GM20431 (cell line): Measurements from ENCODE around the gene DNAH6.
"Not testable (repeated sequence)": the region's sequence is repeated elsewhere in the genome, so short reads cannot be mapped to it uniquely, and the experiment has no call there.

Experiments
- in situ Hi-C: fragments of 300-500 bp; cut with MseI, MboI; formaldehyde crosslinking; loops from one replicate; pipeline ENCODE4 v1.15.0; 2020; ENCODE audit warnings: low sequenced_read_pairs; ENCODE audit not compliant: unreplicated experiment

The DNAH6 gene

DNA sequence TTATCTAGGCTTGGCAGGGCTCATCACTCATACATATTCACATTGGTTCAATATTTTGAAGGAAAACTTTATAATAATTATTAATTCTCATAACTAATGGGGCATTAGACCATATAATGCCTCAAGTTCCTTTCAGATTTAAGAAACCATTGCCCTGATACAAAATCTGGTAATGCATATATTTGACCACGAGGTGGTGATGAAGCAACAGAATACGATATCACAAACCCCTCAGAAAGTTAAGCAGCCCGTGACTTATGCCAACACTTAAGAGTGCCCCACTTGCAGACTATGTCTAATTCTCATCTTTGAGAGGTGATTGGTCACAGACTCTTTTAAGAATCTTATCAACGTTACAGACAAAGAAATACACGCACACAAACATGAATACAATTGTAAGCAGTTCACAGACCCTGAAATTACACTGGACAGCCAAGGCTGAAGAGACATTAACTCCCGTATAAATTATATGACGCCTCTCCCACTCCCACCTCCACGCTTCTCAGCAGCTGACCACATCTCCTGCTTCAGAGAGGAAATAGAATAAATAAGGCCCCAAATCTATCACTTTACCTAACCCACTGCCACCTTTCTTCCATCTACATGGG lies 20.7 kb upstream of the DNAH6 start:
- in situ Hi-C loops: loop anchor here (10.0 to 25.0 kb wide), 2 partner anchors 369 to 792 kb away; no protein-coding TSS in a partner anchor

DNA sequence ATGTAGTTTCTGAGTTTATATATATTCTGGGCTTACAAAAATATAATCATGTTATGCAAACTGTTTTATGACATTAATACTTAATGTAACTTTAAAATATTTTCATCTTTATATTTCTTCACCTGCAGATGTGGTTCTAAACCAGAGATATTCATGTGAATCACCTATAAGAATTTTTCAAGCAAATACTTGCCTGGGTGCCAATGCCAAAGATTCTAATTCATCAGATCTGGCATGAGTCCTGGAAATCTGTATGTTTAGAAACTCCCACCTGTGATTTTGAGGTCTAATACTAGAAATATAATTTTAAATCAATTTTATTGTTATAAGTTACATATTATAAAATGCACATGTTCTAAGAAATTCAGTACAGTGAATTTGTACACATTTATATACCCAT lies 19.9 kb upstream of the DNAH6 start:
- in situ Hi-C loops: loop anchor here (10.0 to 25.0 kb wide), 2 partner anchors 368 to 791 kb away; no protein-coding TSS in a partner anchor

DNA sequence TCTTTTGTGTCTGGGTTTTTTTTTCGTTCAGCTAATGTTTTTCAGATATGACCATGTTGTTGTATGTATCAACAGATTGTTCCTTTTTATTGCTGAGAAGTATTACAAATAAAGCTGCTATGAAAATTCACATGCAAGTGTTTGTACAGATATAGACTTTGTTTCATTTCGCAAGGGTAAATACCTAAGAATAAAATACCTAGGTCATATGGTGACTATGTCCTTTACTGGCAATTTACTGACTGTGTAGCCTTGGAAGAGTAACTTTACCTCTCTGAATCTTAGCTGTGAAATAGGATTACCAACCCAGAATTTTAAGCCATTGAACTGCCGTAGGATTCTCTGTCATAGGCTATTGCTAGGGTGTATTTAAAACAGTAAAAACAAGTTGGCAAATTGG lies 19.0 kb upstream of the DNAH6 start:
- in situ Hi-C loops: loop anchor here (10.0 to 25.0 kb wide), 2 partner anchors 368 to 790 kb away; no protein-coding TSS in a partner anchor

DNA sequence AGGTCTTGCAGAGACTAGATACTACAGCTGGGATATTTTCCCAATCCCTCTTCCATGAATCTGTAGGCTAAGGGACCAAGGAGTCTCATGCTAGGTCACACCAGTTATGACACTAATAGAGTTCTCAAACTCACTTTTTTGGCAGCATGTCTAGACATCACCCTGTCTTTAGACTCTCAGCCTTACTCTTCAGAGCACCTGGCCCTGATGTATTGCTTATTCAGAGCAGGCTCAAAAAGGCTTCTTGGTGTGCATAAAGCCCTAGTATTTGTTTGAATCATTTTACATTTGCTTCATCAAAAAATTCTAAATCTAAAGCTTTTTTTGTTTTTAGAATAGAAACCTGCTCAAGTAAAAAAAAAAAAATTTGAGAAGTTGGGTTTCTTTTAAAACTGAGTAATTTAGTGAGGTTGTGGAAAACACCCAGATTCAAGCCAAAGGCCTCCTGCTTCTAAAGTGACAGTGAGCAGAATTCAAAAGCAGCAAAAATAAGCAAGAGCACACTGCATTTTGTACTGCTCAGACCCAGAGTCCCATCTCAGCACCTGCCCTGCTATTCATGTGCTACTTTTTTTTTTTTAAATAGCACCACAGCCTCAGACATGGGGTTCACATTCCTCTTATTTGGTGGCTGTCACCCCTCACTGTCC lies 18.0 kb upstream of the DNAH6 start:
- in situ Hi-C loops: loop anchor here (10.0 to 25.0 kb wide), 2 partner anchors 367 to 789 kb away; no protein-coding TSS in a partner anchor

DNA sequence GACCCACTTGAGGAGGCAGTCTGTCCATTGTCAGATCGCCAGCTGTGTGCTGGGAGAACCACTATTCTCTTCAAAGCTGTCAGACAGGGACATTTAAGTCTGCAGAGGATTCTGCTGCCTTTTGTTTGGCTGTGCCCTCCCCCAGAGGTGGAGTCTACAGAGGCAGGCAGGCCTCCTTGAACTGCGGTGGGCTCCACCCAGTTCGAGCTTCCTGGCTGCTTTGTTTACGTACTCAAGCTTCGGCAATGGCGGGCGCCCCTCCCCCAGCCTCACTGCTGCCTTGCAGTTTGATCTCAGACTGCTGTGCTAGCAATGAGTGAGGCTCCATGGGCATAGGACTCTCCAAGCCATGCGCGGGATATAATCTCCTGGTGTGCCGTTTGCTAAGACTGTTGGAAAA lies 5.3 kb upstream of the DNAH6 start:
- in situ Hi-C loops: not testable (repeated sequence)

DNA sequence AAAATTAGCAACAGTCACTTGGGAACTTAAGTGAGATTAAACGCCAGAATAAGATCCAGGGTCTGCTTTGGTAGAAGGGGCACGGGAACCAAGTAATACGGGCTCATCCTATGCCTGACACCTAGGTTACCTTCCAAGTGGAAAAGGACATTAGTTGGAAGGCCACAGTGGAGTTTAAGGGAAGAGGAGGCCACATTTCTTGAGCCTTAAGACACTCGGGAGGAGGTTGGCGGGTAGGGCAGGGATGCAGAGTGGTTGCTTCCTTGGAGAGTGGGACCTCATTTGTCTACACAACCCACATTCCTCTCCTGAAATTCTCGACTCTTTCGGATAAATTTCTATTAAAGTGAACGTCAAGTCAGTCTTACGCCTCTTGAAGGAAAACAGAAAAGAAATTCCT lies 510 bp upstream of the DNAH6 start:
- in situ Hi-C loops: no loop called here

DNA sequence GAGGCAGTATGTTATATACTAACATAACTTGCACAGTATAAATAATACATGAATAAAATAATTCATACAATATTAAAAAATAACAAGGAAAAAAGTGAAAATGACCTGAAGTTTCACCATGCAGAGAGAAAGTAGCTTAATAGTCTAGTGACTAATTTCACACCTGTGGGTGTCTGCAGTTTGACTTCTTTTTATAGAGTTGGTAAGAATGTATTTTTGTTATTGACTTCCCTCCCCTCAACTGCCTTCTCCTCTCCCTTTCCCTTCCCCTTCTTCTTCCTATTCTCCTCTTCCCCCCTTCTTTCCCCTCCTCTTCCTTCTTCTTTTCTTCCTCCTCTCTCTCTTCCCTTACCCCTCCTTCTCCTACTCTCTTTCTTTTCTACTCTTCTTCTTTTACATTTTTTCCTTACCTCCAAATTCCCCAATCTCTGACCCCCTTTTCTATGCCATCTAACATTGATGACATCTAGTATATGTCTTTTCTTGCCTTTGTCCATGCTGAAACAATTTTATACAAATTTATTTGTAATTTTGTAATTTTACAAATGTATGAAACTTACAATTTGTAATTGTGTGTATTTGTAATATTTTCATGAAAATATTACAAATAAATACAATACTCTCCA lies 3.1 kb downstream of the DNAH6 start:
- in situ Hi-C loops: no loop called here

DNA sequence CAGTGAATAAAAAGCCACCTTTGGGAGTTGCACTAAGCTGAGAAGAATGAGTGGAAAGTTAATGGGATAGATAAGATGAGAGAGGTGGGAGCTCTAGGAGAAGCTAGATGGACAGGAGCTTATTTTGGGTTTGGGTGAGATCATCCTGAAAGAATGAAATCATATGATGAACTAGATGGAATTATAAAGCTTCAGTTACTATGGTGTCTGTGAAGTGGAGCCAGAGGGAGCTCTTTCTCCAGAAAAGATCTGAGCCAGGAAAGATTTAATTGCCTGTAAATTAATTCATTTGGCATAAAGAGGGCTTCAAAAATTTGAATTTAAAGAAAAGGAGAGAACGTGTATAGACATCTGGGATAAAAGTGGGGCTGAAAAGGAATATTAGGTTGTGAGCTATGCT lies 10.3 kb downstream of the DNAH6 start:
- in situ Hi-C loops: no loop called here

DNA sequence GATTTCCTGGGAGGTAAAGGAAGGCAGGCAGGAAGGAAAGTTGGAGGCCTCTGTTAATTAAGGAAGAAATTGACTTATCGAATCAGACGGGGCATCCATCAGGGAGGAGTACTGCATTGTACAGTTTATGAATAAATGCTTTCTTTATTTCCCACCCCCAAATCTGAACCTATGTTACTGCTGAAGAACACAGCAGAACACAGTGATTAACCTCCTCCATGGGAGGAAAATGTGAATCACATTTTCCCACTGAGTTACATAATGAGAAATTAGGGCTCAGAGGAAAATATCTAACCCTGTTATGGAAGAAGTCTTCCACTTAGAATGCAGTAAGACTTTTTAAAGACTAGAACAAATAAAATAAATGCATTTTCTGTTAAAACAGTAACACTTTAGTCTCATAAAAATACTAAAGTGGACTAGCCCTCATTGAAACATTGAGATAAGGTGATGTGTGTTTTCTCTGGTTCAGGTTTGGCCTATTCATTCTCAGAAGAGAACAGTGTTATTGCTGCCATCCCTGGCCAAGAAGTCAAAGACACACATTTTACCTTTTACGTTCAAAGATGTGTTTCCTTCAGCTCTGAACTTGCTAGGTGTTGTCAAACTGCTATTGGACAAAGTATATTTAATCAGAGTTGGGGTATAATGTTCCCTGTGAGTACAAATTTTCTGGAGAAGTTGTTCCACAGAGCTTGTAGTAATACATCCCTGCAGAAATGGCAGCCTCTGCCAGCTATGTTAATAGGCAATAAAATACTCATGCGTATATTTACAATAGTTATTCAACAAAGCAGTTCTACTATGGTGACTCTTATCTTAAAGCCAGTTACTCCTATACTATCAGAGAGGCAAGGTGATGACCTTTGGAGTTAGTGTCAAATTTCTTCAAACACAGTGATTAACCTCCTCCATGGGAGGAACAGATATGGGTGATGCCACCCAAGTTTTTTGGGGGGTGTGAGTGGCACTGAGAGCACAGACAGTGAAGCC lies 11.1 kb downstream of the DNAH6 start:
- in situ Hi-C loops: no loop called here

DNA sequence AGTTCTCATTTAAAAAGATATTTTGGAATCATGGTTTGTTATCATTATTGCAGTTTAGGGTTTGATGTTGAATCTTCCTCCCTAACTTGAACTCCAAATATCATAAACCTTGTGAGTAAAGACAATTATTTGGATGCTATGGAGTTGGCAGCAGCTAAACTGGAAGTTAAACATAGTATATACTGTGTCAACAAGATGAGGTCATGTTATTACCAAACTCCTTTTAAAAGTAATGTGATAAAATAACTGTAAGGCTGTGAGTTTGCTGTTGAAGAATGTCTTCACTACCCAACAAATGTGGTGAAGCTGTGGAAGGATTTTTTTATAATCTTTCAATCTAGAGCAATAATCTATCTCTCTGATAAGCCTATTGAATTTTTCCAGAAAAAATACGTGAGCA lies 16.0 kb downstream of the DNAH6 start:
- in situ Hi-C loops: no loop called here

DNA sequence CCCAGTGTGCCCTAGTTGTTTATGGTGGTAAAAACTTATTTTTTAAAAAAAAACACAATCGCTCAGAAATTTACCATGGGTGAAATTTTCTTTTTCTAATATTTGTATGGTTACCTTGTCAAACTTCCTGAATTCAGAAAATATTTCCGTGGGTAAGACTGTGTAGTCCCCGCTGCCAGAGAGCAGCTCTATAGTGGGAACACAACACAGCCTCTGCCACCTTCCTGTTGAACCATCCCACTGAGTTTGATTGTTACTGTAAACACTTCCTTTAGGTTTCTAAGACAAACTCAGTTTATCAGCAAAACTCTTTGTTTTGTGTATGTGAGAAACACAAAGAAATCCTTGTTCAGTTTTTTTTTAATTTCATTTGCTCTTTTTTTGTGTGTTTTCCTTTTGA lies 17.9 kb downstream of the DNAH6 start:
- in situ Hi-C loops: no loop called here

DNA sequence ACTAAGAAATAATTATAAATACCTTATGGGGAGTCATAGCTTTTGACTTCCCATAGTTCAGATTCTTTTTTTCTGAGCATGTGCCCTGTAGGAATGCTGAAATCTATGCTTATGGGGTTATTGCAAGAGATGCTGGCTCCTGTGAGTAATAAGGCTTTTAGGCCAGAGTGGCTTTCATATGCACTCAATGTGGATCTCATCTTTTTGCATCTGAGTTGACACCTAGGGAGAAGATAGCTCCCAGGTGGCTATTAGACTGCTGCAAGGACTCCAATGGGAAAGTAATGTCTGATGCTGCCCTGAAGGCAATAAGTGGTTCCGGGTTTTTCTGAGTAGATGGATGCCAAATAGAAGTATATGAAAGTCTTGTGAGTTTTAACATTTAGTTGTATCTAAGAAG lies 21.0 kb downstream of the DNAH6 start:
- in situ Hi-C loops: no loop called here

DNA sequence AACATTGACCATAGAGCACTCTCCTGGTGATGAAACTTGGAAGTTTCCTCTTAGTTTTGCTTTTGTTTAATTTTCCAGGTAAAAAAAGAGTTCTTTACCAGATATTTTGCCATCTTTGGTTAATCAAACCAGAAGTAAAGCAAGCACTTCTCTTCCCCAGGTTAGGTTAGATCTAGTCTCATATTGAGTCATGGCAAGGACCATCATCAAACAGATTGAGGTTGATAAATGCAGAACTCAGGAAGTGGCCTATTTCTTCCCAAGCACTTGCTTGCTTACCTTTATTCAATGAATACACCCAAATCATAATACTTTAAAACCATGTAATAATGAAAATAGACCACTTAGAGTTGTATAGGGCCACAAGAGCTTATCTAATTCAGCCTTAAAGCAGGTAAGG lies 23.4 kb downstream of the DNAH6 start:
- in situ Hi-C loops: no loop called here

DNA sequence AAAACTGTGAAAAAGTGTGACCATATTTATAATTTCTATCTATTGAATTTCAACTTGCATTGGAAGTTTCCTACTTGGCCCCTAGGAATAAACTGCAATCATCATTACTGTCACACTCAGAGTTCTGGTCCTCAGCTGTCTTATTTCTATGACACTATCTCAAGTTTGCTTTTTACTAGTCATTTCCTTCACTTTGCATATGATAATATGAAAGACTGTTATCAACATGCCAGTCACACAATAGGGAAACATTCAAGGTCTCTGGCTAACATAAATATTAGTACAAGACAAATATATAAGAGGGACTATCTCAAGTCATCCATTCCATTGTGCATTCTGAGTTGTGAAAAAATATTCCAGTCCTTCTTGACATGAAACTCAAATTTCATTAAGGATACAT lies 28.7 kb downstream of the DNAH6 start:
- in situ Hi-C loops: no loop called here

DNA sequence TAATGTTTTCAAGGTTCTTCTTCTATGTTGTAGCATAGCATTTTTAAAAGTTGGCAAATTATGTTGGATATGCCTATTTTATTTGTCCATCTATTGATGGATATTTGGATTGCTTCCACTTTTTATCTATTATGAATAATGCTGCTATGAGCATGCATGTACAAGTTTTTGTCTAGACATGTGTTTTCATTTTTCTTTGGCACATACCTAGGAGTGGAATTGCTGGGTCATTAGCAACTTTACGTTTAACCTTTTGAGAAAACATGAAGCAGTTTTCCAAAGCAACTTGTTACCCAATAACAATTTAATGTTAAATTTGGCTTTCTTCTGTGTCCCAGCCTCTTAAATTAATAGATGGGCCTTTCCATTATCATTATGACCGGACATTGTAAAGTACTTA lies 30.3 kb downstream of the DNAH6 start:
- in situ Hi-C loops: no loop called here

DNA sequence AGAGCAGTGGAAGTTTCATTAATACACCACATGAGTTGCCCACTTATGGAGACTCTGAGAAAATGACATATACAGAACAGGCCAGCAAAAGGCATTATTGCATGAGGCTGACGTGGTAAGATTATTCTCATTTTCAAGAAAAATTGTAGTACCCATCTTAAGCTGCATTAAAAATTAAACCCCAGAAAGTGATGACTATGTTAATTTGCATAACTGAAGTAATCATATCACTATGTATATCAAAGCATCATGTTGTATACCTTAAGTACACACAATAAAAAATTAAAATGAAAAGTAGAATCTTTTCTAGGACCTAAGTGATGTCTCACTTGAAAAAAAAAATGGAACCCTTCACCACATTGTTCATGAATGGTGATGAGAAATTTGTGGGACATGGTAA lies 32.0 kb downstream of the DNAH6 start:
- in situ Hi-C loops: no loop called here

DNA sequence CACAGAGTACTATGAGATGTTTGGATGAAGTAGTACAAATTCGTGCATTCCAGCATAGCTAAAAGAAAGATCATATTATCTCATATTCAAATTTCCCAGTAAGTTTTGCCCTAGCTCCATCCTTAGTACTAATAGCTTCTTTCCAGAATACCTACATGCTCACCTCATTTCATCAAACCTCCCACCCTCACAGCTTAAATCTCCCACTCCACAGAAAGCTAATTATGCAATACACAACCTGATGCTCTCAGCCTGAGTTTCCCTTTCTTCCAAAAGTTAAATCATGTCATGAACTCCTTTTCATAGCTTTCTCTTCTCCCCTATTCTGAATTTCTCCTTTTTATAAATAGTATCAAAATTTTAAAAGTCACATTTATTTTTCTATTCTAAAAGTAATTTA lies 34.6 kb downstream of the DNAH6 start:
- in situ Hi-C loops: no loop called here

DNA sequence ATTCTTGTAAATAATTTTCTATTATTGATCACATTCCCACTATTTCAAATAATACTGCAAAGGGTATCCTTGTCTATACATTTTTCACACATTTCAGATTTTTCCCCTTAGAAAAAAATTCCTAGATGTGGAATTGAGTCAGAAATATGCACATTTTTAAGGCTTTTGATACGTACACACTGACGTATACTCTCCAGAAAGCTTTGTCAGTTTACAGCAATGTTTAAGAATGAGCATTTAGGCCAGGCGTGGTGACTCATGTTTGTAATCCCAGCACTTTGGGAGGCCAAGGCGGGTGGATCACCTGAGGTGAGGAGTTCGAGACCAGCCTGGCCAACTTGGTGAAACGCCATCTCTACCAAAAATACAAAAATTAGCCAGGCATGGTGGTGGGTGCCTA lies 35.2 kb downstream of the DNAH6 start:
- in situ Hi-C loops: not testable (repeated sequence)

DNA sequence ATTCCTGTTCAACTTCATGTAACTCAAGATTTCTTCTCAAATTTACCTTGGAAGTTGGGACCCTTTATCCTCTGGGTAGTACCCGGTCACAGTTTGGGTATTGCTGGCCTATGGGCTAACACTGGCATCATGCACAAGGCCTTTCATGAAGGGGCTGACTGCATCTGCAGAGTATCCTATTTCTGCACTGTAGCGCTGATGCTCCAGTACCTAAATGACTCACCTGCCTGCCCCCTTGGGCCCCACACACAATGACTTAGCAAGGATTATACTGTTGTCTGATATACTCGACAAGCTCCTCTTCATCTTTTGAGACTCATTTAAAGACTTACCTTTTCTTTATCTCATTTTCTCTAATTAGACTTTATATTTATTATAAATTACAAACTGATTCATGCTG lies 39.9 kb downstream of the DNAH6 start:
- in situ Hi-C loops: no loop called here

DNA sequence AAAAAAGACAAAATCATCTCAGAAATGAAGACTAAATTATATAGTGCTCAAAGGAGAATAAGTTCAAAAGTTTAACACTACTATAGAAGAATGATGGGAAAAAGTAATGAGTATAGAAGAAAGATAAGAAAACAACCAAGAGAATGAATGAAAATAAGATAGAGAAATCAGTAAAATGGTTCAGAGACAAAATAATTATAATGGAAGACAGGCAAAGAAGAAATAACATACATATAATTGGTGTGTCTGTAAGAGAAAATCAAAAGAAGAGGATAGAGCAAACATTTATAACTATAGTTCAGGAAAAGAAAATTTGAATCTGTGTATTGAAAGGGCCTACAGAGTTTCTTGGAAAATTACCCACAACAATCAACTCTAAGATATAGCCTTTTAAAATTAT lies 43.5 kb downstream of the DNAH6 start:
- in situ Hi-C loops: no loop called here
